ENCODE measurements around the gene ARL11. TPM values are rescaled to one million over a fixed set of nuclear protein-coding genes. Genes with fewer than 3 reads are reported as not detected.

ARL11 gene
- total RNA-seq, 1 experiment from 2014 or later = 8.3 TPM

DNA sequence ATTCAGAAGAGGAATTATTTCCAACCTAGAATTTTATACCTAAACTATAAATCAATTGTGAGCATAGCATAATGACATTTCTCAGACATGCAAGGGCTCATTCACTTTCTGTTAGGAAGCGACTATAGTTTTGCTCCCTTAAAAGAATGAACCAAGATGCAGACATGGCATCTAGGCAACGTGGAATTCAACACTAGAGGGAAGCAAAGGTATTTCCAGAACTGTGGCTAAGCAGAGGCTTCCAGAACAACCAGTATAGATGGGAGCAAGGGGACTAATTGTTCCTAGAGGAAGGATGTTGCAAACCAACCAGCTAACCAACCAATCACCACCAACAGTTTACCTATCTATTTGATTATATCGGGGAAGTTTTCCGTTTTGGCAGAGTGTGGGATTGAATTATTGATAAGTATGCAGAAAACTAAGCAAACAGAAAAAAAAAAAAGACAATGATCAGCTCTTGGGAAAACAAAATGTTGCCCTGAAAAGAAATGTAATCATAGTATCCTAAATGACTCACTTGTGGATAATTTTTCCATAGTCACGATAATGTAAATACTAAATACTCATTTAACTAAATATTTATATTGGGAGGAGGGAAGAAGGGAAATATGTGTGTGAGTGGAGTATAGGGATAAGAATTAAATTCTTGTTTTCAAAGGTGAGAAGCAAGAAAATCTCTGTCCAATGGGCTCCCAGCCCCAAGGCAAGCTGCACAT lies 21.1 kb downstream of the ARL11 start:
- Histone ChIP-seq H2AFZ (ENCODE audit: low read length) (no peak overlapping the region), H3K9me3 (ENCODE audit: low read length) (no peaks in the 10 kb centered on the region), H3K4me2 (ENCODE audit: low read depth, low read length, poor library complexity, severe bottlenecking) (no peak overlapping the region), H3K27ac (ENCODE audit: low read length) (no peak overlapping the region), H3K4me3 (ENCODE audit: low read length) (no peak overlapping the region), H3K9me2 (replicated peaks; ENCODE audit: insufficient read depth, low read length) (no peaks in the 10 kb centered on the region), H3K4me1 (ENCODE audit: low read length) (peaks cover 3% of the 10 kb centered on the region; the same call in 1 of the 2 replicates), H4K20me1 (ENCODE audit: insufficient read depth, low read depth, low read length) (no peaks in the 10 kb centered on the region), H3K27me3 (ENCODE audit: low read length) (no peaks in the 10 kb centered on the region), H3K79me2 (ENCODE audit: low read length) (no peaks in the 10 kb centered on the region), H3K36me3 (ENCODE audit: insufficient read depth, low read length) (no peaks in the 10 kb centered on the region), H3K9ac (ENCODE audit: low read length) (no peak overlapping the region)
- no peak for DNase-seq

DNA sequence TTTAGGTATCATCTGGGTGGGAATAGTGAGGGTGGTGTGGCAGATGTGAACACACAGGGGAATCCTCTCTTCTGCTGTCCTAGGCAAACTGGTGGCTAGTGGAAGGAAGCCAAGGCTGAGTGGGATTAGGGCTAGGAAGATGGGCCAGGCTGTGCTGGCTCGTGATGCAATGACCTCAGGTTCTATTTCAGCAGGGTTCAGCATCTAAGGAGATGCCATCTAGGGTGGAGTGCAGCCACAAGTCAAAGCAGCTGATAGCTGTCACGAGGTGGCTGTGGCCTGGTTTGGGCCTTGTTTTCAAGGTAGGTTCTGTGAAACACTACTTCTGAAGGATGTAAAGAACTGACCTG lies 21.6 kb downstream of the ARL11 start:
- no peaks in the 10 kb centered on the region for H3K36me3 ChIP-seq (ENCODE audit: insufficient read depth, low read length)
- H3K4me3 ChIP-seq (ENCODE audit: low read length) = no peak overlapping the region
- no peaks in the 10 kb centered on the region for H3K27me3 ChIP-seq (ENCODE audit: low read length)
- H3K9ac ChIP-seq (ENCODE audit: low read length) = no peak overlapping the region
- no peaks in the 10 kb centered on the region for H3K9me2 ChIP-seq (replicated peaks; ENCODE audit: insufficient read depth, low read length)
- DNase-seq = no peak
- H3K9me3 ChIP-seq (ENCODE audit: low read length) = no peaks in the 10 kb centered on the region
- peaks cover 3% of the 10 kb centered on the region; the same call in 1 of the 2 replicates for H3K4me1 ChIP-seq (ENCODE audit: low read length)
- H2AFZ ChIP-seq (ENCODE audit: low read length) = no peak overlapping the region
- no peaks in the 10 kb centered on the region for H4K20me1 ChIP-seq (ENCODE audit: insufficient read depth, low read depth, low read length)
- H3K79me2 ChIP-seq (ENCODE audit: low read length) = no peaks in the 10 kb centered on the region
- H3K4me2 ChIP-seq (ENCODE audit: low read depth, low read length, poor library complexity, severe bottlenecking) = no peak overlapping the region
- no peak overlapping the region for H3K27ac ChIP-seq (ENCODE audit: low read length)

DNA sequence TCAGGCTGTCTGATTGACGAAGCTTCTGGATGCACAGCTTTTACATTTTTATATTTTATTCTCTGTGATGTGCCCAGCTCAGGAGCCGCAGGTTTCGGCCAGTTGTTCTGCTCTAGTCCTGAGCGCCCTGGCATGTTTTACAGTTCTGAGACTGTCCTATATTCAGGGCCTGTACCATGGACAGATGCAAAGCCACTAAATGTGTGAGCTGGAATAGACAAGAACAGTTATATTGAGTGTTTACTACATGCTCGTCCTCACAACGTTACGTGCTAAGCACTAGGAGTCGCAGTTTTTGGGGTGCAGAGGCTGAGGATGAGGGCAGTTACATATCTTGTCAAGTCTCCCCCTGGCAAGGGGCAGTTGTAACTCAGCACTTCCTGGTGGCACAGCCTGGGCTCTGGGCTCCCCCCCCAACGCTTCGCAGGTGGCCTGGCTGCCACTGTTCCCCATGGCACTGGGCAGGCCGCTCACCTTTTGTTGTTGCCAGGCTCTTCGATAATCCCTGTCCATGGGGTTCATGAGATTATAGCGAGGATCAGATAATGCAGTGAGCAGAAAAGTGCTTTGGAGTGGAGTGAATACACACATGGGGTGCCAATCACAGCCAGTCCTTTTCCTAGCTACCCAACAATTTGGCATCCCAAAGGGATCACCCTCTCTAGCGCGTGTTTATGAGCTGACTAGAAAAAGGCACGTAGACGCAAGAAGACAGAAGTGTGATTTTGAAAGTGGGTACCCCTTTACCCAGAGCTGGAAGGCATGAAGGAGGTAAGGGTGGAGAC lies 23.5 kb downstream of the ARL11 start:
- Histone ChIP-seq H4K20me1 (ENCODE audit: insufficient read depth, low read depth, low read length) (no peaks in the 10 kb centered on the region), H3K9me3 (ENCODE audit: low read length) (no peaks in the 10 kb centered on the region), H3K4me2 (ENCODE audit: low read depth, low read length, poor library complexity, severe bottlenecking) (no peak overlapping the region), H3K36me3 (ENCODE audit: insufficient read depth, low read length) (no peaks in the 10 kb centered on the region), H3K9me2 (replicated peaks; ENCODE audit: insufficient read depth, low read length) (no peaks in the 10 kb centered on the region), H3K27me3 (ENCODE audit: low read length) (no peaks in the 10 kb centered on the region), H3K4me1 (ENCODE audit: low read length) (peaks cover 3% of the 10 kb centered on the region; the same call in 1 of the 2 replicates), H3K79me2 (ENCODE audit: low read length) (no peaks in the 10 kb centered on the region), H3K9ac (ENCODE audit: low read length) (no peak overlapping the region), H3K27ac (ENCODE audit: low read length) (no peak overlapping the region), H2AFZ (ENCODE audit: low read length) (no peak overlapping the region), H3K4me3 (ENCODE audit: low read length) (no peak overlapping the region)
- DNase-seq = no peak

DNA sequence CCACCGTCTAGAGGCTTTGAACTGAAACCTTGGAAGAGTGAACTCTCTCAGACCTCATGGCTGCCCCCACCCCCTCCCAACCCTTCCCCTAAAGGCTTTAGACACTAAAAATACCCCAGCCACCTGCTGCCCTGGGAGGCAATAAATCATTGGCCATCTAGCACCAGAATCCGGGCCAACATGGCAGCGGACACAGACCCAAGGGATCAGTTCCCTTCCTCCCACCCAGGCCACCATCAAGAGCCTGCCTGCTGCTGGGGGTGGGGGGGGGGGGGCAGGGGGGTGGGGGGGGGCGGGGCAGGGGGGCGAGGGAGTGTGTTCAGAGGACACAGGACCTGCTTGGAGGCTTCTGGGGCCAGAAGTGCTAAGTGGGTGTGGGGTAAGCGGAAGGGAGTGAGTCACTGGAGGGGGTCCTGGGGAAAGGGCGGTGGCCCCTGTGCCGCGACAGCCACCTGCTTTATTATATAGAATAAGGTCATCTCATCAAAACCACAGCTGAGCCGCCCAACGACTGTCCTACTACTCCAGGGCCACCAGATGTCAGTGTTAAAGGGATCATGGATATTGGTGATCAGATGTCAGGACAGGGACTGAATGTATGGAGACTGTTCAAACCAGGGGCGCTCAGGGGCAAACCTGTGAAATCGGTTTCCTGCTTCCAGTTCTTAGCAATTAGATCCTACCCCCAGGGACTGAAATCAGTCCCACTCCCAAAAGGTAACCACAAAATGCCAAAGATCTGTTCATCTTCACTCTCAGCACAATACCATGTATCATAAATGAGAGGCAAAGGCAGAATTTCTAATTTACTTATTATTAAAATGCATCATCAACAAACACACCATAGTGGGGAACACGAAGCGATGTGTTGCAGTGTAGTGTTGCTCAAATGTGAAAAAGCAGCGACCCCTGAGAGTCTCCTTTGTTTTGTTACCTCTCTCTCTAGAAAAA lies 24.3 kb downstream of the ARL11 start:
- Histone ChIP-seq H3K4me3 (ENCODE audit: low read length) (no peak overlapping the region), H3K9ac (ENCODE audit: low read length) (no peak overlapping the region), H3K9me2 (replicated peaks; ENCODE audit: insufficient read depth, low read length) (no peaks in the 10 kb centered on the region), H3K36me3 (ENCODE audit: insufficient read depth, low read length) (no peaks in the 10 kb centered on the region), H2AFZ (ENCODE audit: low read length) (no peak overlapping the region), H3K79me2 (ENCODE audit: low read length) (no peaks in the 10 kb centered on the region), H3K4me2 (ENCODE audit: low read depth, low read length, poor library complexity, severe bottlenecking) (no peak overlapping the region), H3K27ac (ENCODE audit: low read length) (no peak overlapping the region), H4K20me1 (ENCODE audit: insufficient read depth, low read depth, low read length) (no peaks in the 10 kb centered on the region), H3K27me3 (ENCODE audit: low read length) (no peaks in the 10 kb centered on the region), H3K4me1 (ENCODE audit: low read length) (peaks cover 3% of the 10 kb centered on the region; the same call in 1 of the 2 replicates), H3K9me3 (ENCODE audit: low read length) (no peaks in the 10 kb centered on the region)
- peak; percentile 78 for DNase-seq

DNA sequence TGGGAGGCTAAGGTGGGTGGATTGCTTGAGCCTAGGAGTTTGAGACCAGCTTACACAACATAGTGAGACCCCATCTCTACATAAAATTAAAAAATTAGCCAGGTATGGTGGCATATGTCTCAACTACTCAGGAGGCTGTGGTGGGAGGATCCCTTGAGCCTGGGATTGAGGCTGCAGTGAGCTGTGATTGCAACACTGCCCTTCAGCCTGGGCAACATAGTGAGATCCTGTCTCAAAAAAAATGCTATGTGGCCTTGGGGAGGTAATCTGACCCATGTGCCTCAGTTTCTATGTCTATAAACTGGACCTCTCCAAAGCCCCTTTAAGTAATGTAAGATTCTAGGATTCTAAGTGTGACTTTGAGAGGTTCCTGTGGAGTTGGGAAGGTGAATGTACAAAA lies 25.2 kb downstream of the ARL11 start:
- Histone ChIP-seq H4K20me1 (ENCODE audit: insufficient read depth, low read depth, low read length) (no peaks in the 10 kb centered on the region), H3K4me2 (ENCODE audit: low read depth, low read length, poor library complexity, severe bottlenecking) (no peak overlapping the region), H3K9ac (ENCODE audit: low read length) (no peak overlapping the region), H3K36me3 (ENCODE audit: insufficient read depth, low read length) (no peaks in the 10 kb centered on the region), H2AFZ (ENCODE audit: low read length) (no peak overlapping the region), H3K4me3 (ENCODE audit: low read length) (no peak overlapping the region), H3K27me3 (ENCODE audit: low read length) (no peaks in the 10 kb centered on the region), H3K79me2 (ENCODE audit: low read length) (no peaks in the 10 kb centered on the region), H3K27ac (ENCODE audit: low read length) (no peak overlapping the region), H3K9me3 (ENCODE audit: low read length) (no peaks in the 10 kb centered on the region), H3K4me1 (ENCODE audit: low read length) (peaks cover 3% of the 10 kb centered on the region; the same call in 1 of the 2 replicates), H3K9me2 (replicated peaks; ENCODE audit: insufficient read depth, low read length) (no peaks in the 10 kb centered on the region)
- no peak for DNase-seq

DNA sequence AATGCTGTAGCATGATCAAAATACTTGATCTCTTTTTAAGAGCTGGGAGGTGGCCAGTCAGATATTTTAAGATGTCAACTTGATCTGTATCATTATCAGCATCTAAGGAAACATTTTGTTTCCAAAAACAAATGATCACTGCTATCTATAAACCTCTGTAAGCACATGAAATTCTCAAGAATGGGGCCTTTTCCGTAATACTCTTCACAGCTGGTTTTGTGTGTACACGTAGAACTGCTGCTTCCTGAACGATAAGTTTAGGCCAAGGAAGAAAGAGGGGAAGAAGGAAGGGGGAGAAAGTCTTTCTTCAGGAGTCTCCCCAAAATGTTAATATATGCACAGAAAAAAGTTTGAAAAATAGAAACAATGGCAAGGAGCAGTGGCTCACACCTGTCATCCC lies 25.7 kb downstream of the ARL11 start:
- Histone ChIP-seq H3K9me3 (ENCODE audit: low read length) (no peaks in the 10 kb centered on the region), H3K4me3 (ENCODE audit: low read length) (no peak overlapping the region), H2AFZ (ENCODE audit: low read length) (no peak overlapping the region), H3K27ac (ENCODE audit: low read length) (no peak overlapping the region), H3K9ac (ENCODE audit: low read length) (no peak overlapping the region), H3K4me1 (ENCODE audit: low read length) (peaks cover 3% of the 10 kb centered on the region; the same call in 1 of the 2 replicates), H4K20me1 (ENCODE audit: insufficient read depth, low read depth, low read length) (no peaks in the 10 kb centered on the region), H3K27me3 (ENCODE audit: low read length) (no peaks in the 10 kb centered on the region), H3K9me2 (replicated peaks; ENCODE audit: insufficient read depth, low read length) (no peaks in the 10 kb centered on the region), H3K79me2 (ENCODE audit: low read length) (no peaks in the 10 kb centered on the region), H3K36me3 (ENCODE audit: insufficient read depth, low read length) (no peaks in the 10 kb centered on the region), H3K4me2 (ENCODE audit: low read depth, low read length, poor library complexity, severe bottlenecking) (no peak overlapping the region)
- DNase-seq = no peak

DNA sequence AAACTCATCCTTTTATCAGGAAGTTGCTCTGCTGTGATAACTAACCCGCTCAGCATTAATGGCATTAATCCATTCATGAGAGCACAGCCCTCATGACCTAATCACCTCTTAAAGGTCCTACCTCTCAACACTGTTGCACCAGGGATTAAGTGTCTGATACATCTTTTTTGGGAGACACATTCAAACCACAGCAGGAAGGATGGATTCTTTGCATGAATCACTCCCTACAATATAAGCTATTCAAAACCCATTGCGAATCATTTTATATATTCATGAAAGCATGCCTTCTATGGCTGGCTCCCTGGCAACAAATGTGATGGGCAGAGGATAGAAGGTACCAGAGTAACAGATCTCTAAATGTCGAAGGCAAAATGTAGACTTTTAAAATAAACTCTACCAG lies 27.6 kb downstream of the ARL11 start:
- no peaks in the 10 kb centered on the region for H3K9me2 ChIP-seq (replicated peaks; ENCODE audit: insufficient read depth, low read length)
- no peaks in the 10 kb centered on the region for H3K9me3 ChIP-seq (ENCODE audit: low read length)
- H3K79me2 ChIP-seq (ENCODE audit: low read length) = no peaks in the 10 kb centered on the region
- H3K9ac ChIP-seq (ENCODE audit: low read length) = no peak overlapping the region
- no peak overlapping the region for H3K4me2 ChIP-seq (ENCODE audit: low read depth, low read length, poor library complexity, severe bottlenecking)
- no peak for DNase-seq
- peaks cover 3% of the 10 kb centered on the region; the same call in 1 of the 2 replicates for H3K4me1 ChIP-seq (ENCODE audit: low read length)
- H3K27ac ChIP-seq (ENCODE audit: low read length) = no peak overlapping the region
- no peaks in the 10 kb centered on the region for H3K36me3 ChIP-seq (ENCODE audit: insufficient read depth, low read length)
- H3K27me3 ChIP-seq (ENCODE audit: low read length) = no peaks in the 10 kb centered on the region
- no peak overlapping the region for H2AFZ ChIP-seq (ENCODE audit: low read length)
- no peak overlapping the region for H3K4me3 ChIP-seq (ENCODE audit: low read length)
- no peaks in the 10 kb centered on the region for H4K20me1 ChIP-seq (ENCODE audit: insufficient read depth, low read depth, low read length)

DNA sequence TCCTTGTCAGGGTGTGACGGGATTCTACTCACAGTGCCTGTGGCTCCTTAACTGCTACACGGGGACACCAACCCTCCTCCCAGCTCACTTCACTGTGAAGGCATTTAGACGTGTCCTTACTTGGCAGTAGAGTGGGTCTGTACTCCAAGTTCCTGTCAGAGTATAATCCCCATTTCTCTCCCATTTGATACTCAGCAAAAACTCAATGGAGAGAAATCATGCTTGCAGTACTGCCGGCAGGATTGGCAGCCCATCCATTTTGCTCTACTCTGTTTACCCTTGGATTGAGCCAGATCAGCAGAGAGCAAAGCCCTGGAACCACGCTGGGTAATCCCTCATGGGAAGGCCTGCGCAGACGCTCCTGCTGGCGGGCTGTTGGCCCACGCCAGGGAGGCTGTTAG lies 28.9 kb downstream of the ARL11 start:
- no peaks in the 10 kb centered on the region for H3K27me3 ChIP-seq (ENCODE audit: low read length)
- no peaks in the 10 kb centered on the region for H3K9me2 ChIP-seq (replicated peaks; ENCODE audit: insufficient read depth, low read length)
- H2AFZ ChIP-seq (ENCODE audit: low read length) = no peak overlapping the region
- H3K79me2 ChIP-seq (ENCODE audit: low read length) = no peaks in the 10 kb centered on the region
- no peaks in the 10 kb centered on the region for H3K9me3 ChIP-seq (ENCODE audit: low read length)
- H3K9ac ChIP-seq (ENCODE audit: low read length) = no peak overlapping the region
- no peak for DNase-seq
- H3K4me3 ChIP-seq (ENCODE audit: low read length) = no peak overlapping the region
- H3K27ac ChIP-seq (ENCODE audit: low read length) = no peak overlapping the region
- H4K20me1 ChIP-seq (ENCODE audit: insufficient read depth, low read depth, low read length) = no peaks in the 10 kb centered on the region
- no peak overlapping the region for H3K4me2 ChIP-seq (ENCODE audit: low read depth, low read length, poor library complexity, severe bottlenecking)
- H3K4me1 ChIP-seq (ENCODE audit: low read length) = peaks cover 3% of the 10 kb centered on the region; the same call in 1 of the 2 replicates
- H3K36me3 ChIP-seq (ENCODE audit: insufficient read depth, low read length) = 0 out of 2 replicates have a peak, but pooled peaks cover 3% of the 10 kb centered on the region
